Hematopoietic multipotent progenitor cell treated with erythropoietin and hydrocortisone succinate and interleukin-3 and kit ligand, for 15 days (in vitro differentiated cells): ENCODE results near the gene TMEM14A.
"Not testable (repeated sequence)": the region's sequence is repeated elsewhere in the genome, so short reads cannot be mapped to it uniquely, and the experiment has no call there.

Experiments
- DNase-seq: peaks from one replicate; pipeline ENCODE4 v3.0.0-alpha.2; 2015; ENCODE audit warnings: low spot score

The TMEM14A gene, protein sequence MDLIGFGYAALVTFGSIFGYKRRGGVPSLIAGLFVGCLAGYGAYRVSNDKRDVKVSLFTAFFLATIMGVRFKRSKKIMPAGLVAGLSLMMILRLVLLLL

GRCh38 chr6:52670502-52671409 is at the start of gene TMEM14A:
TSS of gene TMEM14A (plus strand) at chr6:52671113. CDS start at chr6:52677103, 5,990 bp downstream.
- DNase-seq: peak; percentile 87

GRCh38 chr6:52621631-52622030 is 49.3 kb upstream of the TMEM14A start:
- DNase-seq: no peak

GRCh38 chr6:52622810-52623209 is 48.1 kb upstream of the TMEM14A start:
- no peak for DNase-seq

- DNase-seq: no peak
These were observed 38.9 kb upstream of the TMEM14A start for GRCh38 chr6:52632011-52632410.

DNA sequence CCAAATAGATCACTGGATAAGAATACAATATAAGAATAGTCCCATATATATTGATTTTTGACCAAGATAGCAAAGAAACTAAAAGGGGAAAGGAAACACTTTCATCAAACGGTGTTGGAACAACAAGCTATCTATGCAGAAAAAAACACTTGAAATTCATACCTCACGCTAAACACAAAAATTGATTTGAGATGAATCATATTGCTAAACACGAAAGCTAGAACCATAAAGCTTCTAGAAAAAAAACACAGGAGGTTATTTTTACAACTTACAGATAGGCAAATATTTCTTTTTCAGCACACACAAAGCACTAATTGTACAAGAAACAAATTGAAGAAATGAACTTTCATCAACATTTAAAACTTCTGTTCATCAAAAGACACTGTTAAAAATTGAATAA is 36.7 kb upstream of the TMEM14A start:
- DNase-seq: no peak

GRCh38 chr6:52635049-52635577 is 35.8 kb upstream of the TMEM14A start:
- DNase-seq: no peak

DNA sequence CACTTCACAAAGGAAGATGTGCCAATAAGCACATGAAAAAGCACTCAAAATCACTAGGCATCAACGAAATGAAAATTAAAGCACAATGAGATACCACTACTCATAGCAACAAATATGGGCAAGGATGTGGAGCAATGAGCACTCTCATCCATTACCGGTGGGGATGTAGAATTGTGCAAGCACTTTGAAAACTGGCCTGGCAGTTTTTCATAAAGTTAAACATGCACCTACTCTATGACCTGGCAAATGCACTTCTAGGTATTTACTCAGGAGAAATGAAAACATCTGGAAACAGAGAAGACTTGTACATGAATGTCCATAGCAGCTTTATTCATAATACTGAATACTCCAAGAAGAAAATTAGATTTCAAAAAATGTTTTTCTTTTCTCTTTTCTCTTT is 34.1 kb upstream of the TMEM14A start:
- DNase-seq: no peak

GRCh38 chr6:52639493-52639892 is 31.4 kb upstream of the TMEM14A start:
- no peak for DNase-seq

- DNase-seq: no peak
These were observed 30.7 kb upstream of the TMEM14A start for GRCh38 chr6:52640170-52640569.

GRCh38 chr6:52640916-52641315 is 30.0 kb upstream of the TMEM14A start:
- no peak for DNase-seq

DNA sequence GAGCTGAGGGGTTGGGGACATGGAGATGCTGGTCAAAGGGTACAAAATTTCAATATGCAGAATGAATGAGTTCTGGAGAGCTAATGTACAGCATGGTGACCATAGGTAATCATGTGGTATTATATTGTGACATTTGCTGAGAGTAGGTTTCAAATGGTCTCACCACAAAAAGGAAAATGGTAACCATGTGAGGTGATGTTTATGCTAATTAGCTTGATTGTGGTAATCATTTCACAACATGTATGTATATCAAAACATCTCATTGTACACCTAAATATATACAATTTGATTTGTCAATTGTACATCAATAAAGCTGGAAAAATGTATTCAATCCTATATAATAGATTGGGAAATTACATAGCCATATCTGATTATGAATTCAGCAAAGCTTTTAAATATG is 29.5 kb upstream of the TMEM14A start:
- DNase-seq: no peak

- no peak for DNase-seq
These were observed 29.1 kb upstream of the TMEM14A start for GRCh38 chr6:52641826-52642225.

DNA sequence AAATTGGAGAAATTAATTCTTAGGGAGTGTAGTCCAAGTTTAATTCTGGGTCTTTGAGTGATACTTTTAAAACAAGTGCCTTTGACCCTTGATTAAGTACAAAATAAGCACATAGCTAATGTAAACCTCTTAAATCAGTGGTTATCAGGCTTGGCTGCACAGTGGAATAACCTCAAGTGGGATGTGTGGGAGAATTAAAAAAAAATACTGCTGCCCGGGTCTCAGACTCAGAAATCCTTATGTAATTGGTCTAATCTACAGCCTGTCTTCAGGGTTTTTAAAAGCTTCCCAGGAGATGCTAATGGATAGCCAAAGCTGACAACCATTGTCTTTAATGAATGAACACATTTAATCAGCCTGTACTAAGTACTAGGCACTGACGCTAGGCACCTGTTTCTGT is 28.5 kb upstream of the TMEM14A start:
- no peak for DNase-seq

GRCh38 chr6:52643158-52643557 is 27.8 kb upstream of the TMEM14A start:
- no peak for DNase-seq

- no peak for DNase-seq
These were observed 26.7 kb upstream of the TMEM14A start for GRCh38 chr6:52644253-52644652.

DNA sequence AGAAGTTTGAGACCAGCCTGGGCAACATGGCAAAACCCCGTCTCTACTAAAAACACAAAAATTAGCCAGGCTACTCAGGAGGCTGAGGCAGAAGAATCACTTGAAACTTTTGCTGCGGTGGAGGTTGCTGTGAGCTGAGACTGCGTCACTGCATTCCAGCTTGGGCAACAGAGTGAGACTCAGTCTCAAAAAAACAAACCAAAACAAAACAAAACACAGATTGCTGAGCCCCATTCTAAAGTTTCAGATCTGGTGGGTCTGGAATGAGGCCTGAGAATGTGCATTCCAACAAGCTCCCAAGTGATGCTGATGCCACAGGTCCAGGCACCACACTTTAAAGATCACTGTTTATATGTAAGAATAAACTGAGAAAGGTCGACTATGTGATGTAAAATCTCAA is 24.9 kb upstream of the TMEM14A start:
- DNase-seq: no peak

GRCh38 chr6:52647199-52647598 is 23.7 kb upstream of the TMEM14A start:
- DNase-seq: no peak

GRCh38 chr6:52649536-52650160 is 21.3 kb upstream of the TMEM14A start:
- no peak for DNase-seq

- no peak for DNase-seq
These were observed 20.0 kb upstream of the TMEM14A start for GRCh38 chr6:52650941-52651340.

- no peak for DNase-seq
These were observed 17.8 kb upstream of the TMEM14A start for GRCh38 chr6:52653151-52653550.

GRCh38 chr6:52654007-52654406 is 16.9 kb upstream of the TMEM14A start:
- DNase-seq: no peak

GRCh38 chr6:52654592-52654991 is 16.3 kb upstream of the TMEM14A start:
- no peak for DNase-seq

DNA sequence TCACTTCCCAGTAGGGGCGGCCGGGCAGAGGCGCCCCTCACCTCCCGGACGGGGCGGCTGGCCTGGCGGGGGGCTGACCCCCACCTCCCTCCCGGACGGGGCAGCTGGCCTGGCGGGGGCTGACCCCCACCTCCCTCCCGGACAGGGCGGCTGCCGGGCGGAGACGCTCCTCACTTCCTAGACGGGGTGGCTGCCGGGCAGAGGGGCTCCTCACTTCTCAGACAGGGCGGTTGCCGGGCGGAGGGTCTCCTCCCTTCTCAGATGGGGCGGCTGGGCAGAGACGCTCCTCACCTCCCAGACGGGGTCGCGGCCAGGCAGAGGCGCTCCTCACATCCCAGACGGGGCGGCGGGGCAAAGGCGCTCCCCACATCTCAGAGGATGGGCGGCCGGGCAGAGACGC is 15.0 kb upstream of the TMEM14A start:
- not testable (repeated sequence) for DNase-seq
